Spleen (tissue), 7 donors: ENCODE results near the gene PPIL4.

Source experiments
- POLR2A ChIP-seq, 3 donors: fragments of 450-650 bp; IDR thresholded peaks; one replicate each; pipeline ENCODE4 v1.5.1; 2017; ENCODE audit warnings: antibody characterized with exemption in 3 of 3, mild to moderate bottlenecking in 1 of 3
- POLR2AphosphoS5 ChIP-seq, 3 donors: sonication (generic); formaldehyde crosslinking; IDR thresholded peaks; one replicate each; pipeline ENCODE4 v1.5.1; 2017; ENCODE audit warnings: antibody characterized with exemption in 3 of 3
- TF ChIP-seq, protein P1 (sequence below), 11 experiments: fragments of 200-600 bp in 7 of 11; fragments of 450-650 bp in 4 of 11; sonication (generic) in 4 of 11; IDR thresholded peaks in 8 of 11; conservative IDR thresholded peaks in 3 of 11; 1 replicate in 7 of 11; 2 replicates in 4 of 11; pipeline versions ENCODE4 v1.4.0 to v1.8.0; 2016 to 2021; ENCODE audit warnings: antibody characterized with exemption in 11 of 11, inconsistent platforms in 4 of 11, mild to moderate bottlenecking in 1 of 11
- donor health status: DM: no; HTN: no; CAD: no; lungs with moderate emphysema.
- donor health status: DM: no; HTN: no; CAD: no.
- donor health status: DM: no; HTN: no; CAD: no.

DNA sequence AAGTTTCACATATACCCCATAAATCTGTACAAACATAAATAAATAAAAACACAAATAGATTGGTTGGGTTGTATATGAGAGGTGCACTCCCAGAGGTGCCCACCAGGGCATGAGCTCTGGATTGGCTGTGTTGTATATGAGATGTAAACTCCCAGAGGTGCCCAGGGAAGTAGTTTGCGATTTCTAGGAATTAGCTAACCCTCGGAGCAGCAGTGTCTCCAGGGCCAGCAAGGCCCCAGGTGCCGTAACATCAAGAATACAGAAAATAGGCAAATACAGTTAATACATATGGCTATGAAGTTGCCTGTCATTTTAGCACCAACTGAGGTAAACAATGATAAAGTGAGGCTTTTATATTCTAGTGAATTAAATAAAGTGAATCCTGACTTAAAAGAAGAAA is 14.9 kb upstream of the PPIL4 start:
- TF ChIP-seq, protein P1, sequence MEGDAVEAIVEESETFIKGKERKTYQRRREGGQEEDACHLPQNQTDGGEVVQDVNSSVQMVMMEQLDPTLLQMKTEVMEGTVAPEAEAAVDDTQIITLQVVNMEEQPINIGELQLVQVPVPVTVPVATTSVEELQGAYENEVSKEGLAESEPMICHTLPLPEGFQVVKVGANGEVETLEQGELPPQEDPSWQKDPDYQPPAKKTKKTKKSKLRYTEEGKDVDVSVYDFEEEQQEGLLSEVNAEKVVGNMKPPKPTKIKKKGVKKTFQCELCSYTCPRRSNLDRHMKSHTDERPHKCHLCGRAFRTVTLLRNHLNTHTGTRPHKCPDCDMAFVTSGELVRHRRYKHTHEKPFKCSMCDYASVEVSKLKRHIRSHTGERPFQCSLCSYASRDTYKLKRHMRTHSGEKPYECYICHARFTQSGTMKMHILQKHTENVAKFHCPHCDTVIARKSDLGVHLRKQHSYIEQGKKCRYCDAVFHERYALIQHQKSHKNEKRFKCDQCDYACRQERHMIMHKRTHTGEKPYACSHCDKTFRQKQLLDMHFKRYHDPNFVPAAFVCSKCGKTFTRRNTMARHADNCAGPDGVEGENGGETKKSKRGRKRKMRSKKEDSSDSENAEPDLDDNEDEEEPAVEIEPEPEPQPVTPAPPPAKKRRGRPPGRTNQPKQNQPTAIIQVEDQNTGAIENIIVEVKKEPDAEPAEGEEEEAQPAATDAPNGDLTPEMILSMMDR (IDR thresholded peaks at IDR 0.05 in 8 of 11, conservative IDR thresholded peaks at IDR 0.05 in 3 of 11) = peak in 7 of 11 experiments; percentile 9 to 53 (median 43)
- TF ChIP-seq POLR2A (IDR thresholded peaks at IDR 0.05) = no peak
- TF ChIP-seq POLR2AphosphoS5 (IDR thresholded peaks at IDR 0.05) = no peak
